ENCODE measurements around the gene MAP3K5.

The MAP3K5 gene

DNA sequence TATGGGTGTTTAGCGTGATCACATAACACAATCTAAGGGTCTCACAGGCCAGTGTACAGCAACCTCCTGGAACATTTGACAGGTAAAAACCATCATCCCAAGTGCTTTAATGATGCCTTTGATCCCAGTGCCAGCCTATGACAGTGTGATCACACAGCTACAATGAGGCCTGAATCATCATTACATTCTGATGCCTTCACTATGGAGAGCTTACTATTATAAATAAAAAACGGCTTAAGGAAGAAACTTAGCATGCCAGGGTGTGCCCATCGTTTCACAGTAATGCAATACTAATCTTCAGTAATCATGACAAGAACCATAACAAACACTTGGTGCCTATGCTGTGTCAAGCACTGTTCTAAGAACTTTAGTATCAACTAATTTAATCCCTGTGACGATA lies 253.4 kb downstream of the MAP3K5 start:
- no peak for DNase-seq (ENCODE audit: low read depth)

DNA sequence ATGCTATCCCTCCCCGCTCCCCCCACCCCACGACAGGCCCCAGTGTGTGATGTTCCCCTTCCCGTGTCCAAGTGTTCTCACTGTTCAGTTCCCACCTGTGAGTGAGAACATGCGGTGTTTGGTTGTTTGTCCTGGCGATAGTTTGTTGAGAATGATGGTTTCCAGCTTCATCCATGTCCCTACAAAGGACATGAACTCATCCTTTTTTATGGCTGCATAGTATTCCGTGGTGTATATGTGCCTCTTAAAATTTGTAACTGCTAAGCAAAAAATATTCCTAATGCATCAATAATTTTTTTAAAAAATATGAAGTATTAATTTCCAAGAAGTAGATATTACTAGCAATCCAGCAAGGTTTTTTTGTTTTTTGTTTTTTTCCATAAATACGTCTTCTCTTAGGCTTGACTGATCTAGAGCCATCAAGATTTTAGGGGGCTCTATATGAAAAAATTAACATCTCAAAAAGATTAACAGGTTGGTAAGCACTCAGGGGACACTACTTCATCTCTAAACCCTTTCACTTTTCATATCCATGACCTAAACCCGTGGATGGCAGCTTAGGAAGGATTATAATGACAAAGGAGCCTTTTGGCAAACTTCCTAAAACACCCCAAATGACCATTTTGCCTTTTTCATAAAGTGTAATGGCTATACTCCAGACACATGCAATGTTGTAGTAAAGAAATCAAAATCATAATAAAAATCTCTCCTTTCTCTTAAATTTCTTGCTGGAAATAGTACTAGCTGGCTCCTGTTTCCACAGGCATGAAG lies 256.2 kb downstream of the MAP3K5 start:
- no peak for DNase-seq (ENCODE audit: low read depth)

DNA sequence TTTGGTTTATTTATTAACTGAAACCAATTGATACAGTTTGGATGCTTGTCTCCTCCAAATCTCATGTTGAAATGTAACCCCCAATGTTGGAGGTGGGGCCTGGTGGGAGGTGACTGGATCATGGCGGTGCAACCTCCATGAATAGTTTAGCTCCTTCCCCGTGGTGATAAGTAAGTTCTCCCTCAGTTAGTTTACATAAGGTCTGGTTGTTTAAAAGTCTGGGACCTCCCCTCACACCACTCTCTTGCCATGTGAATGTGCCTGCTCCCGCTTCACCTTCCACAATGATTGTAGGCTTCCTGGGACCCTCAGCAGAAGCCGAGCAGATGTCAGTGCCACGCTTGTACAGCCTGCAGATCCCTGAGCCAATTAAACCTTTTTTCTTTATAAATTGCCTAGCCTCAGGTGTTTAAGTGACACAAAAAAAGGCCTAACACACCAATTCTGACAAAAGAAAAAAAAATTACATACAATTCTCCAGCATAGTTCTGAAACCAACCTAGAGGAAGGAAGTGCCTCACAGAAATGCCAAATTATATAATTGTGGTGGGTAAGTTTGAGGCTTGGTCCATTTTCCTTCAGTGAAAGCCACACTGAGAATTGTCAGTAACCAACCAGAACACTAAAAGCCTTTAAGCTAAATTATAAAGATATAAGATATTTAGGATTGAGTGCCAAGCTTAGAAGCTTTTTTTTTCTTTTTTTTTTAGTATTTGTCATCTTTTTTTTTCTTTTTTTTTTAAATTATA lies 257.1 kb downstream of the MAP3K5 start:
- DNase-seq (ENCODE audit: low read depth), result no peak

DNA sequence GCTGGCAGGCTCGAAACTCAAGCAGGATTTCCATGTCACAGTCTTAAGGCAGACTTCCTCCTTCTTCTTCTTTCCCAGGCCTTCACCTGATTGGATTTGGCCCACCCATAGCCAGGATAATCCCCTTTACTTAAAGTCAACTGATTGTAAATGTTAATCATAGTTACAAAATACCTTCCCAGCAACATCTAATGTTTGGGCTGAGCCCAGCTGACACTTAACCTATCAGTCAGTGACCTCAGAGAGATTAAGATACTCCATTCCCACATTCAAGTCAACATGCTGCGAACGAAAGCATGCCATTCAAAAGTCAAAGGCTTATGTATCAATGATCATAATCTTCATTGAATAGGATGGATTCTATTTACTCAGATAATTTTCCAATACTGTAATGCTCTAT lies 258.0 kb downstream of the MAP3K5 start:
- DNase-seq (ENCODE audit: low read depth), result no peak

DNA sequence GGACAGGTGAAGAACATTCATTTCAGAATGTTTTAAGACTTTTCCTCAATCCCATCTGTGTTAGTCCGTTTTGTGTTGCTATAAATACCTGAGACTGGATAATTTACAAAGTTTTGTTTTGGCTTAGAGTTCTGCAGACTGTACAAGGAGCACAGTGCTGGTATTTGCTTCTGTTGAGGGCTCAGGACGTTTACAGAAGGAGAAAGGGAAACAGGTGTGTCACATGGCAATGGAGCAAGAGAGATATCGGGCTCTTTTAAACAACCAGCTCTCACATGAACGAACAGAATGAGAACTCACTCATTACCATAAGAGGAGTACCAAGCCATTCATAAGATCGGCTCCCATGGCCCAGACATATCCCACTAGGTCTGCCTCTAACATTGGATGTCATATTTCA lies 258.8 kb downstream of the MAP3K5 start:
- no peak for DNase-seq (ENCODE audit: low read depth)

DNA sequence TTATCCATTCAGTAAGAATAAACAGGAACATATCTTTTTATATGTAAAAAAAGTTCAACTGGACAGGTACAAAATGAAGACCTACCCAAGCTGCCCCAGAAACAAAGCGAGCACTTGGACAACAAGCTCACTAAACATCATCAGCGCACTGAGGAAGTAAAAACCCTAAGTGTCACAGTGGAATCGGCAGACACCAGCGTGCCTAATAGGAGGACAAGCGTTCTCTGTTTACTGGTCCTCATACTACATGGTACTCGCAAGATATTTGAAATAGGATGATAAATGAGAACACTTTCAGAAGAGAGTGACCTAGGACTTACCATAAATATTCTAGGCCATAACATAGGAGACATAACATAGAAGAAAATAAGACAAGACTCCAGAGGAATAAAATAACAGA lies 260.2 kb downstream of the MAP3K5 start:
- DNase-seq (ENCODE audit: low read depth), result no peak

DNA sequence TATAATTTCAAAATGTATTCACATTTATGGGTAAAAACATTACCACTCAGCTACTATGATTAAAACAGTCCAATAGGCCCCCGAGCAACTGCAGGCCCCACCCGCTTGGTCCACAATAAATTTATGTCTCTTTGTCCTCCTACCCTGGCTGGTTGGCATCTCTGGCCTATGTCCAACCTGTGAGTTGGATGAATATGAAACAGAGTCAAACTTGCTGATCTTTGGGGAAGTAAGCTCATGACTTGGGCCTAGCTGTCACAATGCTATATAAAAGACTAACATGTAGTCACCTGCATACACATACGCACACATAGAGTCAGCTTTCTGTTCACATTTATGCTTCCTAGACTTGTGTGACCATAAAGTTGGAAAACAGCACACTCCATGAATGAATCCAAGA lies 262.6 kb downstream of the MAP3K5 start:
- DNase-seq (ENCODE audit: low read depth), result no peak

DNA sequence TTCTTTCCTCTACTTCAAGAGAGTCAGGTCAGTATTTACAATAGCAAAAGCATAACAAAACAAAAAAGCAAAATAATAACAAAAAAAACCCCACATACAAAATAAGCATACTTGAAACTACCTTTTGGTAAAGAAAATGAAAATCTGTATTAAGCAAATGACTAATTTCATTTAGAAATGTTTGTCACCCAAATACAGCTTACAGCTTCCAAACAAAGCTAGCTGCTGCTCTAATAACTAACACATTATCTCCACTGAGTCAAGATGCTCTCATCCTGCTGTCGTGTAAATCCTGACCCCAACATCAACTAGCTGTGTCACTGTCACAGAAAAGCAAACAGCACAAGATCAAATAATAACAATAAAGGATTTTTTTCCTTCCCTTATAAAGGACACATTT lies 263.8 kb downstream of the MAP3K5 start:
- no peak for DNase-seq (ENCODE audit: low read depth)

DNA sequence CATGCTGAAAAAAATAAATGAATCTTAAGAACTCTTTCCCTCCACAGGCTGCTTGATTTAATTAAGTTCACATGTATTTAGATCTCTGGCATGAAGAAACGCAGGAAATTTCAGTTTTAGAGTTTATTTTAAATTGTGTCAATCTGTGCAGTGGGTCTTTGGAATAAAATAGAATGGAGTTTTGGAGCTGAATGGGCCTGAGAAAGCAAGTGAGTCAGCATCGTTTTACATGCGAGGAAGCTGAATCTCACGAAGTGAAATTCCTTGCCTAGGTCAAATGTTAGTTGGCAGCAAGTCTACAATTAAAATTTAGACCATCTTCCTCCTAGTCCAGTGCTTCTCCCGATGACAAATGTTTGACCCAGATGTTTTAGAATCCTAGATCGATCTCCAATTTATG lies 264.4 kb downstream of the MAP3K5 start:
- no peak for DNase-seq (ENCODE audit: low read depth)

DNA sequence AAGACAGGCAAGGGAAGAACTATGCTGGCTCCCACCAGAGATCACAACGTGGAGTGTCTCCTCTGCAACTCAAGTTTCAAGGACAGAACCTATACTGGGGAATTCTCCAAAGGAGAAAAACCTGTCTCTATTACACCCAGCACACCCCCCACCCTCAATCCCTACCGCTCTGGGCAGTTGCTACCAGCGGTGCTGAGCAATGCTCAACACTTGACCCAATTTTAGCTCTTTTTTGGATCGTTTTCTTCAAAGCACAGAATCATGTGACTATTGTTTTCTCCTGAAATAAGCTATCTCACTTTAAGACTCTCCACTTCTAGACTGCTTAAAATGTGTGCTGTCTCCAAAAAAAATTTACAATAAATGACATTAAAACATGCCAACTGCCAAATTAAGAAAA lies 265.3 kb downstream of the MAP3K5 start:
- no peak for DNase-seq (ENCODE audit: low read depth)

DNA sequence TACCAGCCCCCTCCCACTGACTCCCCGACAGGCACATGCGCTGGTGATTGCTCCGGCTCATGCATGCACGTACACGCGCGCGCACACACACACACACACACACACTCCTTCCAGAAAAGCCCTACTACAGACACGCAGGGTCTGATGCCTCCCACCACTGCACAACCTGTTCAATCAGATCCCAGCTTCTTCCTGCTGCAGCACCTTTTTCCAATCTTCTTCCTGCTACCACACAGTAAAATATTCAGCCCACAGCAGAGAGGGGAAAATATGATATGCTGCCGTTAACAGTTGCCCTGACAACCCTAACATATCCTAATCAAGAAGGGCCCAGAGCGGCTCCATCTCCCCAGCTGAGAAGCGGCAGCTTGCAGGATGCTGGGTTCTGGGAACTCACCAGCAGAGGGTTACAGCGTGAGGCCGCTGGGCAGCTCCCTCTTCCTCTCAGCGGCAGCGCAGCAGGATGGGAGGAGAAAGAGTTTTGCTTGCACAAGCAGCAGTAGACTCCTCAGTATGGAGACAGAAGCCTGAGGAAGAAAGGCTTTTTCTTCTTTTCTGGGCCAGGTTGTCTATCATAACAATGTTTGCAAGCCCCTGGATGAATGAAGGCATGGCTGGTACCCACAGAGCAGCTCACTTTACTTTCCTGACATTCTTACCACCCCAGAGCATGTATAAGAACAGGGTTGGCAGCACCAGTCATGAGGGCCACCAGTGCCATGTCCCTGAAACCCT lies 265.9 kb downstream of the MAP3K5 start:
- no peak for DNase-seq (ENCODE audit: low read depth)

DNA sequence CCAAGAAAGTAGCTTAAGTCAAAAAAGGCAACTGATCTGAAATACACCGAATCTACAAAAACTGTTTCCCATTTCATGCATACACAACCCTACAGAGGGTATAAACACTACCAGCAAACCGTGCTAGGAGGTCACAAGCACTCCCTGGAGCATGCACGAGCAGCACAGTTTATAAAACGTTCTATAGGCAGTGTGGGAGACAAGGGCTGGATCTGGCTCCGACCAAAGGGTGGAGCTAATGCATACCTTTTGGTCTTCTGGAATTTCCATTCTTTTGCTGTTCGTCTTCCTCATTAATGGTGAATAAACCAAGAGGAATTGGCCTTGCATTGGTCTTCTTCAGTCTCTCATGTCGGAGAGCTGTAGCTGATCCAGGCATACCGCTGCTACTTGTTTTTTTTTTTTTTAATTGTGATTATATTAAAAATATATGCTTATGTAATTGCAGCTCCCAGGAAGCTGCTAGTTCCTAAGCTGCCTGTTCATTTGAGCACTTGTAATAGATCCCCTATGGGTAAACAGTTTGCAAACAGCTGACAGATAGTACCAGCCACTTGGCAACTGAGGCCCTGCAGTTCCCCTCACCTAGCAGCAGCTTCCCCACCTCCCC lies 266.6 kb downstream of the MAP3K5 start:
- DNase-seq (ENCODE audit: low read depth), result no peak

DNA sequence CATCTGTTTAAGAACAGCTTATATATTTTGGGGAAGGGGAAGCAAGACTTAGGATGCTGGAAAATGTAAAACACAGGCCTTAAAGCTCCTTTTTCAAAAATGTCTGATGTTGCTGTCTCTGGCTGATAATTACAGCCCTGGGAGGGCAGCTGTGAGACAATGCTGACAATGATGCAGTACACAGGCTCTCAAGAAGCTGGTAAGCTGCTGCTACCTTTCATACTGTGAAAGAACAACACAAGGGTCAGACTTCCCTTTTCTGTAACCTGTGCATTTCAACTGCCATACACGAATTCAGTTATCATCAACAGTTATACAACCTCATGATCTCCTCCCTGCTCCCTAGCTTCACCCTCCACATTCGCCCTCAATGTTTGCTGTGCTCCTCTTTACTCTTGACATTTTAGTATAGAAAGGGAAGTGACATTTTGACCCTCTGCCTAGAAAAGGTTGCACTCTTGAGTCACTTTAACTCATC lies 267.3 kb downstream of the MAP3K5 start:
- no peak for DNase-seq (ENCODE audit: low read depth)

DNA sequence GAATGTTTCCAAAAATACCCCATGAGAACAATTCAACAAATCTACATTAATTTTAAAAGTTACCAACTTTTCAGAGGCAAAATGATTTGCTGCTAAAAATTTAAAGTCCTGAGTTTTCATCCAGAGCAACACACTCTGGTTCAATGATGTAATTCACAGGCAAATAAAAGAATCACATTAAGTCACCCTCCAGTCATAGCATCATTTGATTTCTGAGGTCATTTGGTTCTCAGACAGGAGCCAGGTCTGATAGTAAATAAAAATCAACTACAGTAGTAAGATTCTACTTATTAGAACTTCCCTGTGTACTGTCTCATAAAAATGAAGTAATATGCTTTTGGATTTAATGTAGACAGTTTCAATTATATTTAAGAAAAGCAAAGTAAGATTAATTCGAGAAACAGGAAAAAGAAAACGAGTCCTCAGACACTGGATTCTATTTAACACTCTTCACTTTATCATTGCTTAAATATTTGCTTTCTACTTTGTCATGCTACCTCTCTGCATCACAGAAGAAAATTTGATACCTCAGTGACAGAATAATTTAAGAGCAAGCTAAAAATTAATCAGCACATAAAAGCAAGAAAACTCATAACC lies 267.8 kb downstream of the MAP3K5 start:
- DNase-seq (ENCODE audit: low read depth), result no peak

DNA sequence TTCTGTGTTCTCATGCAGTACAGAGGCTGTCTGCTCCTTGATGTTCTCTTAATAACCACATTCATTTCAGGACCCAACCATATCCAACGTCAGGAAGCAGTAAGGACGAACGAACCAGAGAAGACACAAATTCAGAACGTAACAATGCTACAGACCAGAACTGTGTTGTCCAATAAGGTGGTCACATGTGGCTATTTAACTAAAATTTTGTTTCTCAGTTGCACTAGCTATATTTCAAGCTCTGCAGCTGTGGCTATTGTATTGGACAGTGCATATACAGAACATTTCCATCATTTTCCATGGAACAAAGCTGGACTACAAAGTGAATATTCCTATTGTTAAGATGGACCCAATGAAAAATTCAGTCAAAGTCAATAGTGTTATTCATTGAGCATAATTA lies 269.1 kb downstream of the MAP3K5 start:
- no peak for DNase-seq (ENCODE audit: low read depth)

DNA sequence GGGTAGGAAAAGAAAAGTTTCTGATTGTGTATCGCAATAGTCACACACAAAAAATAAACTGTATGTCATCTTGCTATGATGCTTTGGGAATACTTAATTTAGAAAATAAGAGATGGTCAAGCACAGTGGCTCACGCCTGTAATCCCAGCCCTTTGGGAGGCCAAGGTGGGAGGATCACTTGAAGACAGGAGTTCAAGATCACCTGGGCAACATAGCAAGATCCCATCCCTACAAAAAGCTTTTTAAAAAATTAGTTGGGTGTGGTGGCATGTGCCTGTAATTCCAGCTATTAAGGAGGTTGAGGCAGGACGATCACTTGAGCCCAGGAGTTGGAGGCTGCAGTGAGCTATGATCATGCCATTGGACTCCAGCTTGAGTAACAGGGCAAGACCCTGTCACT lies 269.6 kb downstream of the MAP3K5 start:
- DNase-seq (ENCODE audit: low read depth), result no peak

DNA sequence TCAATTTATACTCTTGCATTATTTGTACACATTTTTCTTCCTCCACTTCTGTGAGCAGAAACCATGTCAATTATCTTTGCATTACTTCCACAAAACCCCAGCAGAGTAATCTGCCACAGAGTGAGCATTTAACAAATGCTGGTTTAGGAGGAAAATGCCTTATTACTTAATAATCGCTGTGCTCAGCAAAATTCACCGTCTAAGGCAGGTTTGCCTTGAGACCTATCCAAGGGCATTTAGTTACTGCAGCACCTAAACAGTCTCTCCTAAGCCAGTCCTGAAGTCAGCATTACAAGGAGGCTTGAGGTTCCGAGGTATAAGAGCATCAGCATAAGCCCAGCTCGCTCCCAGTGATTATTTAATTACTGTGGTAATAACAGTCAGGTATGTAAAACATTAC lies 270.4 kb downstream of the MAP3K5 start:
- no peak for DNase-seq (ENCODE audit: low read depth)

DNA sequence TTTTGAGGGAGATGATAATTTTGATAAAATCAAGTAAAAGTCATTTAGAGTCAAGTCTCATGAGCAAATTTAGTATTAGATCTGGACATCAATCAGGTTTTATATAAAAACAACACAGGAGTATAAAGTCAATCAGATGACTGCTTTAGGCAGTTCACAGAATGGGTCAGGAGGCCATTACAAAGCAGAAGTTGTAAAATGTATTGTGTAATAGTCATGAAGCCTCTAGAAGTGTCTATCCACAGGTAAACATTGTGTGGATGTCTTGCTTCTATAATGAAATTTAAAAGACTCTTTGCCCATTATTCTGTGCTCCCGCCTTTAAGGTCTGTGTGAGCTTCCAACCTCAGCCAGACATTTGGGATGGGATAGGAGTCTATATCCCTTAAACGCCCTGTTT lies 270.9 kb downstream of the MAP3K5 start:
- DNase-seq (ENCODE audit: low read depth), result no peak

DNA sequence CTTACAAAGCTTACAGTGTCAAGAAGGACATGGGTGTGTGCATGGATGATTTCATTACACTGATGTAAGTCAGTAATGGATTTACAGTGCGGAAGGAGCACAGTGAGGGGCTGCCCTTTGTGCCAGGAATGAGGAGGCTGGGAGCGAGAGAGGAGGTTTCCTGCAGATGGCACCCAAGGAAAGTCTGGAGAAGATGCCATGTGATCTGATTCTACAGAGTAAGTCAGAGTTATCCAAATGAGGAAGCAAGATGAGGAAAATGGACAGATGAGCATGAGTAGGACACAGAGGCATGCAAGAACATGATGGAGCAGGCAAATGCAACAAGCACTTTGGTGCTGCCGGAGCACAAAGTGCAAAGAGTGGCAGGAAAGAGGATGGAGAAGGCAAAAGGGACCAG lies 271.8 kb downstream of the MAP3K5 start:
- DNase-seq (ENCODE audit: low read depth), result no peak

DNA sequence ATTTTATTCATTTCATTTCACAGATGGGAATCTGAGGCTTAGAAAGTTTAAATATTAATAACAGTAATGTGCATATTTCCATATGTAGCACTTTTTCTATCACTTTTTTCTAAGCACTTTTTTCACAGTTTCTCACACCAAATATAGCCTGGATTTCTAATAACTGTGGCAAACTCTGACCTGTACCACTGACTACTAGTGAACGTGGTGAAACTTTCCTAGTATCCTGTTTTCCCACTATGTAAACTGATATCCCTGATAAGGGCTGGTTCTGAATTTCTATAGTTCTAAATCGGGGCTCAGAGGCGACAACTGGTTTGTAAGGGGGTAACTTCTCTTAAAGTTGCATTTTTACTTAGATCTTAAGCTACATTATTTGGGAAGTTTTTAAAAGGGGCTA lies 274.7 kb downstream of the MAP3K5 start:
- no peak for DNase-seq (ENCODE audit: low read depth)

DNA sequence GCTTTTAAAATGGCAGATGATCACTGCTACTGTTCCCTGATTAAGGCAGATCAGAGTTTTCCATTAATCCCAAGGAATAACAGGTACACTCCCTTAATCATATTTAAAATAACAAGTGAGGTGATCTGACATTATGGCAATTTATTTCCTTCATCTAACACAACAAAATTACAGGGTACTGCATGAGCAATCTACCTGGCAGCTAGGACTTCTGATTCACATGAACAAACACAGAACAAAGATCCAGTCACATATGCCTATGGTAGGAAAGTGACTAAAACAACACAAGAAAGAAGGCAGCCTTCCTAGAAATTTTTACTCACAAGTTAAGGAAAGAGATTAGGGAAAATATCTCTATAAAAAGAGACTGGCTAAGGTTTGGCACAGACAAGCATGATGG lies 275.3 kb downstream of the MAP3K5 start:
- no peak for DNase-seq (ENCODE audit: low read depth)

DNA sequence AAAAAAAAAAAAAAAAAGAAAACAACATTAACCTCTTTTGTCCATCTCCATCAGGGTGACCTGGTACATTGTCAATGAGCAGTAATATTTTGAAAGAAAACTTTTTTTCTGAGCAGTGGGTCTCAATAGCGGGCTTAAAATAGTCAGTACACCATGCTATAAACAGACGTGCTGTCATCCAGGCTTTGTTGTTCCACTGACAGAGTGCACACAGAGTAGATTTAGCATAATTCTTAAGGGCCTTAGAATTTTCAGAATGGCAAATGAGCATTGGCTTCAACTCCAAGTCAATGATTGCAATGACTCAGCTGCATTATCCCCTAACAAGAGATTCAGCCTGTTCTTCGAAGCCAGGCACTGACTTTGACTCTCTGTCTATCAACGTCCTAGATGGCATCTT lies 277.7 kb downstream of the MAP3K5 start:
- DNase-seq (ENCODE audit: low read depth), result no peak
